AG09309 (cell line): ENCODE results near the gene RAB11FIP3.

Experiments
- DNase-seq: peaks from one replicate; pipeline ENCODE4 v3.0.0-alpha.2; 2010; ENCODE audit warnings: low read depth
- H3K4me3 ChIP-seq: 2 replicates; pipeline ENCODE4 v1.5.1; 2011; ENCODE audit warnings: mild to moderate bottlenecking, low read depth, low read length, moderate library complexity; ENCODE audit not compliant: control insufficient read depth
- TF ChIP-seq, protein P1 (sequence below): IDR thresholded peaks from 2 replicates; pipeline ENCODE4 v1.5.1; 2011; ENCODE audit warnings: mild to moderate bottlenecking, low read depth, low read length, inconsistent platforms; ENCODE audit not compliant: insufficient read depth, control insufficient read depth; ENCODE audit errors: missing control alignments

Gene RAB11FIP3

GRCh38 chr16:495127-495748 lies 69.8 kb downstream of the RAB11FIP3 start:
- no peak for DNase-seq
- TF ChIP-seq, protein P1, sequence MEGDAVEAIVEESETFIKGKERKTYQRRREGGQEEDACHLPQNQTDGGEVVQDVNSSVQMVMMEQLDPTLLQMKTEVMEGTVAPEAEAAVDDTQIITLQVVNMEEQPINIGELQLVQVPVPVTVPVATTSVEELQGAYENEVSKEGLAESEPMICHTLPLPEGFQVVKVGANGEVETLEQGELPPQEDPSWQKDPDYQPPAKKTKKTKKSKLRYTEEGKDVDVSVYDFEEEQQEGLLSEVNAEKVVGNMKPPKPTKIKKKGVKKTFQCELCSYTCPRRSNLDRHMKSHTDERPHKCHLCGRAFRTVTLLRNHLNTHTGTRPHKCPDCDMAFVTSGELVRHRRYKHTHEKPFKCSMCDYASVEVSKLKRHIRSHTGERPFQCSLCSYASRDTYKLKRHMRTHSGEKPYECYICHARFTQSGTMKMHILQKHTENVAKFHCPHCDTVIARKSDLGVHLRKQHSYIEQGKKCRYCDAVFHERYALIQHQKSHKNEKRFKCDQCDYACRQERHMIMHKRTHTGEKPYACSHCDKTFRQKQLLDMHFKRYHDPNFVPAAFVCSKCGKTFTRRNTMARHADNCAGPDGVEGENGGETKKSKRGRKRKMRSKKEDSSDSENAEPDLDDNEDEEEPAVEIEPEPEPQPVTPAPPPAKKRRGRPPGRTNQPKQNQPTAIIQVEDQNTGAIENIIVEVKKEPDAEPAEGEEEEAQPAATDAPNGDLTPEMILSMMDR, result peak; percentile 55
- H3K4me3 ChIP-seq, result no peak overlapping the region

- TF ChIP-seq, protein P1, result no peak
- DNase-seq, result no peak
- no peak overlapping the region for H3K4me3 ChIP-seq
These were observed 70.8 kb downstream of the RAB11FIP3 start for GRCh38 chr16:496097-496886.

DNA sequence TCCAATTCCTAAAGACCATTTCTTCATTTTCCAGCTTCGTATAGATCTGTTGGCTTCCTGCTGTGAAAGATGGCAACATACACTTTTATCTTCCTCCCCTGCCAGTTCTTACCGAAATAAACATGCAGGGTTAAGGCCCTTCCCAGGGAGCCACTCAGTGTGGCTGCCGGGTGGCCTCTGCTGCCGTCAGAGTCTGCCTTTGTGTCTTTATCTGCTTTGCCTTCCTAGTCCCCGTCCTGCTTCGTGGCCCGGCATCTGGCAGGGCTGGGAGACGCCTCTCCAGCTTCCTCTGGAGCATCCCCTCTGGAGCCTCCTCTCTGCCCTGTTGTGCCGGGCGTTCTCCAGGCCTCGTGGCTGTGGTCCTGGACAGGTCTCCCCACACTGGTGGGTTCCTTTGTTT lies 71.8 kb downstream of the RAB11FIP3 start:
- TF ChIP-seq, protein P1, result no peak
- no peak for DNase-seq
- no peak overlapping the region for H3K4me3 ChIP-seq

GRCh38 chr16:499924-500323 lies 74.5 kb downstream of the RAB11FIP3 start:
- DNase-seq, result no peak
- TF ChIP-seq, protein P1, result no peak
- H3K4me3 ChIP-seq, result no peak overlapping the region

GRCh38 chr16:500709-501108 lies 75.3 kb downstream of the RAB11FIP3 start:
- H3K4me3 ChIP-seq, result no peak overlapping the region
- DNase-seq, result no peak
- TF ChIP-seq, protein P1, result no peak

GRCh38 chr16:502179-502943 lies 76.9 kb downstream of the RAB11FIP3 start:
- TF ChIP-seq, protein P1, result no peak

More at GRCh38 chr16:502179-502943, 76.9 kb downstream of the RAB11FIP3 start:
- no peak overlapping the region for H3K4me3 ChIP-seq
- DNase-seq, result no peak
